ENCODE results near the gene STAG3.
A peak's percentile ranks its signal among the peaks of the same experiment; 100 is the strongest.
"Not testable (repeated sequence)": the region's sequence is repeated elsewhere in the genome, so short reads cannot be mapped to it uniquely, and the experiment has no call there.

Gene STAG3

GRCh38 chr7:100212631-100213286 is 35.0 kb downstream of the STAG3 start:
- no peak for DNase-seq

DNA sequence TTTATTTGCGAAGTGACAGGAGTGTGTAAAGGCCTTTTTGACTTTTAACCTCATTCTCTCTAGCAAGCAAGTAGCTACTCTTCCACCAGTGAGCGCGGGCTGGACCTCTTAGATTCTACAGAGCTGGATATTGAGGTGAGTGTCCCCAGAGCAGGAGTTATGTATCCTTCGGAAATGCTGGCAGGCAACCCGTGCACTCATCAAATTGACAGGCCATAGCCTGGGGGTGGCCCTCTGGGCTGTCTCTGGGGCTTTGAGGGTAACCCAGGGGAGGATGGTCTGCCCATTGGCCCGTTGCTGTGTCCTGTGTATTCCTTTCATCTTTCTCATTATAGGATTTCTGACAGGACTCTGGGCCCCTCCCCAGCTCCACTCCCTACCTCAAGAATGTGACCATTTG is 36.0 kb downstream of the STAG3 start:
- no peak for DNase-seq

- DNase-seq: not testable (repeated sequence)
Observed at GRCh38 chr7:100214356-100214755, 36.6 kb downstream of the STAG3 start.

GRCh38 chr7:100215895-100216294 is 38.2 kb downstream of the STAG3 start:
- no peak for DNase-seq

DNA sequence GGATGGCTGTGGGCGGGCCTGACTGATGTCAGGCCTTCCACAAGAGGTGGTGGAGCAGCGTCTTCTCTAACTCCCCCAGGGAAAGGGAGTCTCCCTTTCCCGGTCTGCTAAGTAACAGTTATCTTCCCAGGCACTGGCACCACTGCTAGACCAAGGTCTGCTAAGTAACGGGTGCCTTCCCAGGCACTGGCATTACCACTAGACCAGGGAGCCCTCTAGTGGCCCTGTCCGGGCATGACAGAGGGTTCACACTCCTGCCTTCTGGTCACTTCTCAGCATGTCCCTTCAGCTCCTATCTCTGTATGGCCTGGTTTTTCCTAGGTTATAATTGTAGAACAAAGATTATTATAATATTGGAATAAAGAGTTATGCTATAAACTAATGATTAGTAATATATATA is 40.2 kb downstream of the STAG3 start:
- not testable (repeated sequence) for DNase-seq

- no peak for DNase-seq
Observed at GRCh38 chr7:100219271-100219737, 41.6 kb downstream of the STAG3 start.

- not testable (repeated sequence) for DNase-seq
Observed at GRCh38 chr7:100219801-100220585, 42.3 kb downstream of the STAG3 start, which contains the start of gene PVRIG. Gene PVRIG, plus strand, starts transcription at chr7:100219949. Its CDS starts 22 bp downstream, at chr7:100219971.

DNA sequence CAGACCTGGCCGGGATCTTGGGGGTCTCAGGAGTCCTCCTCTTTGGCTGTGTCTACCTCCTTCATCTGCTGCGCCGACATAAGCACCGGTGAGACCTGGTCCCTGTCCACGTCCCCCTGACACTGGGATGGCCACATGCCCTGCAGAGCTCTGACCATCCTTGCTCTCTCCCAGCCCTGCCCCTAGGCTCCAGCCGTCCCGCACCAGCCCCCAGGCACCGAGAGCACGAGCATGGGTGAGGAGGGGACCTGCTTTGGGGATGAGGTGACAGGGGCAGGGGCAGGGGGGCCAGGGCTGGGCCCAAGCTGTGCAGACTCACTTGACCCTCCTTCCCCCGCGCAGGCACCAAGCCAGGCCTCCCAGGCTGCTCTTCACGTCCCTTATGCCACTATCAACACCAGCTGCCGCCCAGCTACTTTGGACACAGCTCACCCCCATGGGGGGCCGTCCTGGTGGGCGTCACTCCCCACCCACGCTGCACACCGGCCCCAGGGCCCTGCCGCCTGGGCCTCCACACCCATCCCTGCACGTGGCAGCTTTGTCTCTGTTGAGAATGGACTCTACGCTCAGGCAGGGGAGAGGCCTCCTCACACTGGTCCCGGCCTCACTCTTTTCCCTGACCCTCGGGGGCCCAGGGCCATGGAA is 43.0 kb downstream of the STAG3 start:
- no peak for DNase-seq

- no peak for DNase-seq
Observed at GRCh38 chr7:100221231-100221718, 43.6 kb downstream of the STAG3 start.

DNA sequence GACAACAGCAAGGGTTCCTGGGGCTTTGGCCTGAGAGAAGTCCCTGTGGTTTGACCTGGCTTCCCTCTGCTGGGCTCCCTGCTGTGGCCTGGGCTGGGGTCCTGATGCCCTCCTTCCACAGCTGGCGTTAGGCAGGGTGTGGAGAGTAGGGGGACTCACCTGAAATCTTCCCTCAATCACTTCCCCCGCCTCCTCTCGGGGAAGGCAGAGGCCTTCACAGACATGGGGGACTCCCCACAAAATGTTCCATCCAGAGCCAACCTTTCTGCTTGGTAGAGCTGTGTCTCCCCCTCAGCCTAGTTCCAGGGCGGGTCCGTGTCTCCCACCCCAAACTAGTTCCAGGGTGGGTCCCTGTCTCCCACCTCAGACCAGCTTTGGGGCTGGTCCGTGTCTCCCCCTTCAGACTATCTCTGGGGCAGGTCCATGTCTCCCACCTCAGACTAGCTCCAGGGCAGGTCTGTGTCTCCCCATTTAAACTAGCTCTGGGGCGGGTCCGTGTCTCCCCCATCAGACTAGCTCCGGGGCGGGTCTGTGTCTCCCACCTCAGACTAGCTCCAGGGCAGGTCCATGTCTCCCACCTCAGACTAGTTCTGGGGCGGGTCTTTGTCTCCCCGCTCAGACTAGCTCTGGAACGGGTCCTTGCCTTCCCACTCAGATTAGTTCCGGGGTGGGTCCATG is 44.2 kb downstream of the STAG3 start:
- no peak for DNase-seq

GRCh38 chr7:100222445-100223132 is 44.9 kb downstream of the STAG3 start:
- DNase-seq: no peak

DNA sequence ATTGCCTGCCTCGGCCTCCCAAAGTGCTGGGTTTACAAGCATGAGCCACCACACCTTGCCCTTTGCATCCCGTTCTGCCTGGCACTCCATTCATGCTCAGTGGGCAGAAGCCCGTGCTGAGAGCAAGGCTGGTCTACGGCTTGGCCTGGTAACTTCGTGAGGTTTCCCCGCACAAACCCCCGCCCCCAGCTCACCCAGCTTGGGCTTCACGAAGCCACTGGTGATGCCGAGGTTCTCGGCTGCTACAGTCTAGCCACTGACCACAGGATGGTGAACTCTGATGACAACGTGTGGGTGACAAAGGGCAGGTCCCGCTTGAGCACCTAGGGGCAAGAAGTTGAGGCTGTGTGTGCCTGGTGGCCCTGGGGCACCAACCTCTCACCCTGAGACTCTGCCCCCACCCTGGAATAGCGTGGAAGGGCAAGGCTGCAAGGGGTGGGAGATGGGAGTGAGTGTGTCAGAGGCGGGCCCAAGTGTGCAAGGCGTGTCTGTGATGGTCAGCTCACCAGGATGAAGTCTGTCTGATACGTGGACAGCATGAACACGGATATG is 45.7 kb downstream of the STAG3 start:
- DNase-seq: not testable (repeated sequence)

- DNase-seq: not testable (repeated sequence)
Observed at GRCh38 chr7:100224891-100225290, 47.2 kb downstream of the STAG3 start.

DNA sequence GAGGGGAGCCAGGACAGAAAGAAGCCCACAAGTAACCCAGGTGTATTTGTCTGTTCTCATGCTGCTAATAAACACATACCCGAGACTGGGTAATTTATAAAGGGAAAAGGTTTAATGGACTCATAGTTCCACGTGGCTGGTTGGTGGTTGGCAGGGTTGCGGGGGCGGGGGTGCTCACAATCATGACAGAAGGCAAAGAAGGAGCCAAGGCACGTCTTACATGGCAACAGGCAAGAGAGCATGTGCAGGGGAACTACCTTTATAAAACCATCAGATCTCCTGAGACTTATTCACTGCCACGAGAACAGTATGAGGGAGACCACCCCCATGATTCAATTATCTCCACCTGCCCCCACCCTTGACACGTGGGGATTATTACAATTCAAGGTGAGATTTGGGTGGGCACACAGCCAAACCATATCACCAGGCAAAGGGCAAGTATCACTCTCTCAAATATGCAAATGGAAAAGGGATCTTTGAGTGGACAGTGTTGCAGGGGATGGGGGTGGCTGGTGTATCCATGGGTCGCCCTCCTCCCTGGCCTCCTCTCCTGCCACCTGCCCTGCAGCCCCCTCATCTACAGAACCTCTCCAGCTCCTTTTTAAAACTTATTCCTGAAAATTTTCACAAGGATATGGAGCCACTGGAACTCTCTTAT is 57.1 kb downstream of the STAG3 start:
- not testable (repeated sequence) for DNase-seq

DNA sequence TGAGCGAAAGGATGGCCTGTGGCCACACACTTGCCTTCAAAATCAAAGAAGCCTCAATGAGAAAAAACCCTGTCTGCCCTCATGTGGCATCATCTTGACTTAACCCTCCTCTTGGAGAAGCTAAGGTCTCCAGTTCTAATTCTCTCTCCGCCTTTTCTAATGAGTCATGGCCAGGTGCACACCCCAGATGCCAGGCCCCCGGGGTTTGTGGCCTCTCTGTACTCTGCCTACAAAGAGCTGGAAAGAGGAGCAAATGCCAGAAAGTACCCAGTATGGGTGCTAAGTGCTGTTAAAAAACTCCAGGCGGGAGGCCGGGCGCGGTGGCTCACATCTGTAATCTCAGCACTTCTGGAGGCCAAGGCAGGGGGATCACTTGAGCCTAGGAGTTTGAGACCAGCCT is 62.3 kb downstream of the STAG3 start:
- DNase-seq: not testable (repeated sequence)

DNA sequence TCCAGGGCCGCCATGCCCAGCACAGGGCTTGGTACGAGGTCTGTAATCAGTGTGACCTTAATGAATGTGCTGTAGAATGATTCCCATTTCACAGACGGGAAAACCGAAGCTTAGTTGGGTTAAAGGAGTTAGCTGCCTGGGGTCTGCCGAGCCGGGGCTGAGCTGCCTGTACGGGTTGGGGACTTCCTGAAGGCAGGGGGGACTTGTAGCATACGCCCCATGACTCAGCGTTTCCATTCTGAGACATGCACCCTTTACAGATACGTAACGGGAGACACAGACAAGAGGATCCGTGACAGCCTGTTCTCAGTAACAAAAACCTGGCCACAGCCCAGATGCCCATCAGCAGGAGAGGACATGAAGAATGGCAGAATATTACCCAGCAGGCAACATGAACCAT is 65.7 kb downstream of the STAG3 start:
- DNase-seq: peak; percentile 42

DNA sequence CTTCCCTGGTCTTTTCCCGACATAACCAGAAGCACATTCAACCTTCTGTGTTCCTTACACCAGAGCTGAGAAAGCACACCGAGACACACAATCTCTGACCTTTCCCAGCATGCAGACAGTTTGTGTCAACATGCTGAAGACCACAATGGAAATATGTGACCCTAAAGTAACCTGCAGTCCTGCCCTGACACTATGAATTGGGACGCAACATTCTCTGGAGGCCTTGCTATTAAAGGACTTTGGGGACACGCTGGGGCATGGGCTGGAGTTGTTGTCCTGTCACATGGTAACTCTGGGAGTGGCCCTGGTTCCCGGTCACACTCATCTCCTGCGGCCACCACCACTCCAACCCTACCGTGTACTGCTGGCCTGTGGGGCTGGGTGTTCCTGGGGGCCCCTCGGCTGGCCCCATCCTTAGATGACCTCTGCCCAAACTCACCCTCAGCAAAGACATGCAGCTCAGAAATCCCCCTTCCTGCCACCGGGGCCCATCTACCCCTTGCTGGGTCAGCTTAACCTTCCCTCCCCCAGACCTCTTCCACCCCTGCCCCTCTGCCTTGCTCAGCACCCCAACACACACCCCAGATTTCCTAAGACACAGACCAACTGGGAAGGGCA is 67.4 kb downstream of the STAG3 start:
- not testable (repeated sequence) for DNase-seq

GRCh38 chr7:100246121-100246864 is 68.6 kb downstream of the STAG3 start:
- DNase-seq: not testable (repeated sequence)

GRCh38 chr7:100246865-100247137 is 69.1 kb downstream of the STAG3 start:
- DNase-seq: not testable (repeated sequence)

GRCh38 chr7:100247152-100247757 is 69.5 kb downstream of the STAG3 start:
- DNase-seq: no peak

Measured in suppressor macrophage treated with lipopolysaccharide for 4 hours (primary cell).